Astrocyte of the hippocampus (primary cell): ENCODE results near the gene PIGM.

Experiments used
- DNase-seq: peaks from one replicate; pipeline ENCODE4 v3.0.0; 2011; ENCODE audit warnings: low read depth, low spot score

PIGM gene

GRCh38 chr1:160031365-160032164, at the start of gene PIGM:
Gene PIGM (minus strand): TSS chr1:160031990. CDS start chr1:160031739, 251 bp downstream.
- DNase-seq: peak; percentile 96

GRCh38 chr1:160081261-160081936, 49.6 kb upstream of the PIGM start, which contains the start of gene KCNJ9:
Gene KCNJ9 (plus strand): TSS chr1:160081538. CDS start chr1:160084031, 2,493 bp downstream.
- peak; percentile 67 for DNase-seq

GRCh38 chr1:160080381-160081100, 48.8 kb upstream of the PIGM start:
- no peak for DNase-seq

GRCh38 chr1:160079448-160079847, 47.7 kb upstream of the PIGM start:
- DNase-seq: no peak

GRCh38 chr1:160078512-160079195, 46.9 kb upstream of the PIGM start:
- peak; percentile 45 for DNase-seq

GRCh38 chr1:160077486-160077885, 45.7 kb upstream of the PIGM start:
- no peak for DNase-seq

- DNase-seq: peak; percentile 45
These were observed 44.5 kb upstream of the PIGM start for GRCh38 chr1:160076295-160076694.

- no peak for DNase-seq
These were observed 44.0 kb upstream of the PIGM start for GRCh38 chr1:160075836-160076235.

GRCh38 chr1:160074865-160075264, 43.1 kb upstream of the PIGM start:
- DNase-seq: no peak

GRCh38 chr1:160071289-160071688, 39.5 kb upstream of the PIGM start:
- DNase-seq: no peak

GRCh38 chr1:160070243-160071163, 38.7 kb upstream of the PIGM start:
- peak; percentile 83 for DNase-seq

GRCh38 chr1:160069460-160070231, 37.9 kb upstream of the PIGM start, which contains the start of gene KCNJ10:
Gene KCNJ10 (minus strand): TSS chr1:160070160. CDS start chr1:160042532, 27,628 bp downstream.
- DNase-seq: no peak

GRCh38 chr1:160068225-160068624, 36.4 kb upstream of the PIGM start:
- no peak for DNase-seq

GRCh38 chr1:160066829-160067745, 35.3 kb upstream of the PIGM start:
- no peak for DNase-seq

GRCh38 chr1:160064746-160065145, 33.0 kb upstream of the PIGM start:
- DNase-seq: no peak

GRCh38 chr1:160064164-160064563, 32.4 kb upstream of the PIGM start:
- no peak for DNase-seq

- no peak for DNase-seq
These were observed 31.4 kb upstream of the PIGM start for GRCh38 chr1:160063176-160063575.

GRCh38 chr1:160062230-160062532, 30.4 kb upstream of the PIGM start:
- DNase-seq: no peak
